Activated T-cell treated with anti-CD3 and anti-CD28 coated beads for 4 hours (primary cell): ENCODE data around the gene ARMC8.

Experiments
- DNase-seq: peaks from one replicate; pipeline ENCODE4 v3.0.0-alpha.2; 2020

Gene ARMC8

GRCh38 chr3:138323971-138324370 is 136.9 kb downstream of the ARMC8 start:
- DNase-seq = no peak

- DNase-seq = no peak
Measured at GRCh38 chr3:138325990-138326389, 138.9 kb downstream of the ARMC8 start.

GRCh38 chr3:138326866-138327595 is 139.9 kb downstream of the ARMC8 start:
- no peak for DNase-seq

GRCh38 chr3:138327831-138328230 is 140.7 kb downstream of the ARMC8 start:
- no peak for DNase-seq

GRCh38 chr3:138328341-138328740 is 141.2 kb downstream of the ARMC8 start:
- no peak for DNase-seq

- peak; percentile 77 for DNase-seq
Measured at GRCh38 chr3:138329127-138329983, 142.3 kb downstream of the ARMC8 start, which contains the start of gene NME9. Gene NME9, minus strand, starts transcription at chr3:138329851. Its CDS starts 516 bp downstream, at chr3:138329335.

GRCh38 chr3:138329984-138330293 is 142.8 kb downstream of the ARMC8 start:
- DNase-seq = no peak

- no peak for DNase-seq
Measured at GRCh38 chr3:138331143-138331894, 144.2 kb downstream of the ARMC8 start.

GRCh38 chr3:138332472-138333073 is 145.5 kb downstream of the ARMC8 start:
- DNase-seq = no peak

- DNase-seq = no peak
Measured at GRCh38 chr3:138334608-138335007, 147.5 kb downstream of the ARMC8 start.

- DNase-seq = no peak
Measured at GRCh38 chr3:138336454-138336999, 149.4 kb downstream of the ARMC8 start.

- no peak for DNase-seq
Measured at GRCh38 chr3:138338244-138338643, 151.1 kb downstream of the ARMC8 start.

GRCh38 chr3:138338811-138339210 is 151.7 kb downstream of the ARMC8 start:
- DNase-seq = no peak

GRCh38 chr3:138340511-138340910 is 153.4 kb downstream of the ARMC8 start:
- DNase-seq = no peak

- no peak for DNase-seq
Measured at GRCh38 chr3:138344754-138345153, 157.7 kb downstream of the ARMC8 start.
